Activated naive CD4-positive, alpha-beta T cell treated with Interleukin-2 at 50 U/mL for 16 hours (primary cell): ENCODE measurements around the gene OR8J3.
"Not testable (repeated sequence)": the region's sequence is repeated elsewhere in the genome, so short reads cannot be mapped to it uniquely, and the experiment has no call there.

Experiments used
- DNase-seq: peaks from one replicate; pipeline ENCODE4 v3.0.0-alpha.2; 2020

OR8J3 gene, protein sequence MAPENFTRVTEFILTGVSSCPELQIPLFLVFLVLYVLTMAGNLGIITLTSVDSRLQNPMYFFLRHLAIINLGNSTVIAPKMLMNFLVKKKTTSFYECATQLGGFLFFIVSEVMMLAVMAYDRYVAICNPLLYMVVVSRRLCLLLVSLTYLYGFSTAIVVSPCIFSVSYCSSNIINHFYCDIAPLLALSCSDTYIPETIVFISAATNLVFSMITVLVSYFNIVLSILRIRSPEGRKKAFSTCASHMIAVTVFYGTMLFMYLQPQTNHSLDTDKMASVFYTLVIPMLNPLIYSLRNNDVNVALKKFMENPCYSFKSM

DNA sequence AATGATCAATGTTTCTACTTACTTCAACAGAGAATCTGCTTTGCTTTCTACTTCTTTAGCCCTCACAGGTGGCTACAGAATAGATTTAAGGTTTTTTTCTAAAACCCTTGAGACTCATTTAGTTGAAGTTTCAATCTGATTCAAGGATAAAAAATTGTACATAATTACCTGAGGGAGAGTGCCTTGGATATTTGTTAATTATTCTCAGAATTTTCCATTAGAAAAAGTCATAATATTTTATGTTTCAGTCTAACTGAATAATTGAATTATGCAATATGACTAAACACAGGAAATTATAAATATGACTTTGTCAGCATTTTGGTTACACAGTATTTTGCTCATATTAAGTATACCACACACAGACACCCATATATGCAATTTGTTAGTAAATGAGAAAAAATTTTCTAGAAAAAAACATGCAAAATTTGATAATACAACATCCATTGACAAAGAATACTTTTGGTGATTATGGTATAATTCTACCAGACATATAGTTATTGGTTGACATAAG, at the start of gene OR8J3:
OR8J3 (minus strand) TSS at position 51 of the 511 bp plus-strand sequence. CDS start 2,483 bp downstream, outside the sequence.
- DNase-seq = no peak

DNA sequence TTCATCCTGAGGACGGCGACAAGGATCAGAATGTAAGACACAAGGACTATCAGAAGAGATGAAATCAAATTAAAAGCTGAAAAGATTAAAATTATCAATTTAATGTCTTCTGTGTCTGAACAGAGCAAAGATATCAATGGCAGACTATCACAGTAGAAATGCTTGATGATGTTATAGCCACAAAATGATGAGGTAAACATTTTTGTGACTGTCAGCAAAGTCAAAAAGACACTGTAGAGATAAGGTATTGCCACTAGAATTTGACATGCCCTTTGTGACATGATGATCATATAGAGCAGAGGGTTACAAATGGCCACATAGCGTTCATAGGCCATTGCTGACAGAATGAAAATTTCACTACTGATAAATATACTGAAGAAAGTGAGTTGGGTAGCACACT, 48.6 kb upstream of the OR8J3 start:
- no peak for DNase-seq

DNA sequence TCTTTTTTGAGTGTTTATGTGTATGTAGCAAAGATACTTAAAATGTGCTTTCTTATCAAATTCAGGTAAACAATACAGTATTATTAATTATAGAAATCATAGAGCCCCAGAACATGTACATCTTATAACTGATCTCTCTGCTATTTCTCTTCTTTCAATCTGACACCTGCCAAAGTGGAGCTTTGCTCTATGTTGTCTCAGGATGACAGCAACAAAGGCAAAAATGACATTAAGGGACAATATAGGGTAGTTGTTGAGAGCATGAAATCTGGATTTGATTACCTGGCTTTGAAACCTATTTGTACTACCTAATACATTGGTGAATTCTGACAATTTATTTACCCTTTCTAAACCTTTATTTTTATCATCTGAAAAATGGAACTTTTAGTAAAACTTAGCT, 43.5 kb upstream of the OR8J3 start:
- DNase-seq = no peak

DNA sequence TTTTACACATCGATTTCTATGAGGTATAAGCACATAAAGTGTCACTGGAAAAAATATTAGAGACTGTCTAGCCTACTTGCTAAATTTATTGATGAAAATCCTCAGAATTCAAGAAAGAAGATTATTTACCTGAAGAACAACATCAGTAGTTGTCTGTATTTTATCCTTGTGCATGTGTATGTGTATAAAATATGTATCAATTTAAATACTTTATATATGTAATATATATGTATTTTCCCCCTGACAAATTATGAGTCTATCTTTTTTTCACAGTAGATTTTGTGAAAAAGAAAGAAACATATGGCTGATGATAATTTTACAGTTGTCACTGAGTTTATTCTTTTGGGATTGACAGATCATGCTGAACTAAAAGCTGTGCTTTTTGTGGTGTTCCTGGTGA, 36.3 kb upstream of the OR8J3 start, which contains the start of gene OR5J2:
OR5J2 (plus strand) TSS at position 301 of the 400 bp plus-strand sequence; CDS start at position 301, 0 bp downstream.
- no peak for DNase-seq

DNA sequence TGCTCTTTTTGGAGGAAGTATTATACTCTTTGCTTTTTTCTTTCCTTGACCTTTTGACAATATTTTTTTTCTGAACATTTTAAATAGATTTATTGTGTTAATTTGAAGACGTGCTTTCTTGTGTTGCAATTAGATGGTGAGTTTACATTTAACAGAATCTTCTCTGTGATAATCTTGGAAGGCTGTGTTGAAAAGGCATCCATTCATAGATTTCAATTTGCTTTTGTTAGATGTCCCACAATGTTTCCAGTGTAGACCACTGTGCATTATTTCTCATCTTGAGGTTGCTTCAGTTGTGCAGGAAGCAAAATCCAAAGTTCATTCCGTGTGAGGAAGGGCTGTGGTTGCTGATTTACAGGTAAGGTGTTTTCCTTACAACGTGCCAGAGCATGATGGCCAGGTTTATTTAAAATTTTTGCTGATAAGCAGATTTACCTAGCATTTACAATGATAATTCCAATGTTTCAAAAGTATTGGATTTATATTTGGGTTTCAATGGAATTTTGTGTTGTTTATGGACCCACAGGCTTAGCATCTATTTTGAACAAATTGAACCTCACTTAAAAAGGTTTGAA, 32.3 kb upstream of the OR8J3 start:
- no peak for DNase-seq

DNA sequence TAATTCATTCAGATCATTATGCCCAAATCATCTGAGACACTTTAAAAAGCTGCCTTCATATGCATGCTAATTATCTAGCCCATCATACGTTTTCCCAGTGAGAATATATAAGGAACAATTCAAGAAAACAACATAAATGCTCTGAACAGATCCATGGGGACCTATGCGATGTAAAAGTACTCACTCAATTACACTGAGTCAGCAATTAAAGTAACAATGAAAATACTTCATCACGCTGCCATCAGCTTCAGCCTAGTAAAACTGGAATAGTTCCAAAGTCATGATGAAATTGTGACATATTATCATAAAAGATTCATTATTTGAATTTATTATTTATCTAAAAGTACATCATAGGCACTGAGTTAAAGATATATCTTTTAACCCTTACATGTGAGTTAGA, 23.8 kb upstream of the OR8J3 start:
- DNase-seq = no peak

DNA sequence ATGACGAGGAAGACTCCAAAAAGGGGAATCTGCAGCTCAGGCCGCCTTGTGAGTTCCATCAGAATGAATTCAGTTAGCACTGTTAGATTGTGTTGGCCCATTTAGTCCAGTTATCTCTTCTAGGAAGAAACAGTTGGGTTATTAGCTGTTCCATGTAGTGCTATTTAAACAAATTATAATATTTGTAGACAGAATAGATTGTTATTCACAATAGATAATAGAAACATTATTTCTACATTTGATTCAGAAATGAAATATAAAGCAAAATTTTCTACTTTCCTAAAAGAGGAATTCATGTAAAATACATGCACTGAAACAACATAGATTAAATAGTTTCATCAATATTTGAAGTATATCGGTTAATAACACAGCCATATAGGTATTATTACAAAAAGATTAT, 20.2 kb upstream of the OR8J3 start, which contains the start of gene OR8K5:
OR8K5 (minus strand) TSS at position 101 of the 400 bp plus-strand sequence; CDS start at position 101, 0 bp downstream.
- no peak for DNase-seq

DNA sequence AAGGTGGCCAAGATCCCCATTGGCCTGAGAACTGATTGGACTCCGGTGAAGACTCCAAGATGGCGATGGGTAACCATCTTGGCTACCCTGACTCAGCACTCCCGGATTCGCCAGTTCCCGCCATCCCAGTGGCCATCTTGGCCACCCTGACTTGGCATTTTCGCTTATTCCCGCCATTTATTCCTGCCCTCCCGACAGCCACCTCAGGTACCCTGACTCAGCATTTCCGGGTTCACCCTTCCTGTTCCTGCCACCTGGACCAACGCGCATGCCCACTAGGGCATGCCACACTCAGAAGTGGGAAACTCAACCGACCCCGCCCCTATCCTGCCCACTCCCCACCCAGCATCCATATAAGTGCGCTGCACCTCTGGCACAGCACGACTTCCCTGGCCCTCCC, 12.3 kb upstream of the OR8J3 start:
- DNase-seq = no peak

DNA sequence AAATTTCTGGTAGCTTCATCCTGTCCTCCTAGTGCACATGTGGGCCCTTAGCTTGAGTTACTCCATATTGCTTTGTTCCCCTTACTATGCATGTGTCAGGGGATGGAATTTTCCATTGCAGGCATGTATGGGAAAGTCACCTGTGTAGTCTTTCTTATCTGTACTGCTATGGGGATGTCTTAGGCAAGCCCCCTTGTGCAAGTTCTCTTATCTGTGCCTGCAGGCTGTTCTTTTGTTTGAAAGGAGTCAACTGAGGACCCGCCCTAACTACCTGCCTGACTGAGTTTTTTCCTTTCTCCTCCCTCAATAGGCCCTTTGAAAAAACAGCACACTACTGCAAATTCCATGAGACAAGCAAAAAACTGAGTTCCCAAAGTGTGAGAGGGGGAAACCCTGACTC, 11.4 kb upstream of the OR8J3 start:
- DNase-seq = no peak

DNA sequence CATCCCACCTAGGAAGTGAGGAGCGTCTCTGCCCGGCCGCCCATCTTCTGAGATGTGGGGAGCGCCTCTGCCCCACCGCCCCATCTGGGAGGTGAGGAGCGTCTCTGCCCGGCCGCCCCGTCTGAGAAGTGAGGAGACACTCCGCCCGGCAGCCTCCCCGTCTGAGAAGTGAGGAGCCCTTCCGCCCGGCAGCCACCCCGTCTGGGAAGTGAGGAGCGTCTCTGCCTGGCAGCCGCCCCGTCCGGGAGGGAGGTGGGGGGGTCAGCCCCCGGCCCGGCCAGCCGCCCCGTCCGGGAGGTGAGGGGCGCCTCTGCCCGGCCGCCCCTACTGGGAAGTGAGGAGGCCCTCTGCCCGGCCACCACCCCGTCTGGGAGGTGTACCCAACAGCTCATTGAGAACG, 3.7 kb upstream of the OR8J3 start:
- not testable (repeated sequence) for DNase-seq

DNA sequence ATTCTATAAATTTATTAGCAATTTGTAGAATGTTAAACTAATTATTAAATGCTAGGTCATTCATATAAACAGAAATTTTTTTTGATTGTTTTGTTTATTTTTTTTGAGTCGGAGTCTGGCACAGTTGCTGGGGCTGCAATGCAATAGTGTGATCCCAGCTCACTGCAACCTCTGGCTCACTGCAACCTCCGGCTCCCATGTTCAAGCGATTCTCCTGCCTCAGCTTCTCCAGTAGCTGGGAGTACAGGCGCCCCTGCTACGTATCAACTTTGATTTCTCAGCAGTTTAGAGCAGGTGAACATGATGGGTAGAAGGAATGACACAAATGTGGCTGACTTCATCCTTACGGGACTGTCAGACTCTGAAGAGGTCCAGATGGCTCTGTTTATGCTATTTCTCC, 17.9 kb downstream of the OR8J3 start, which contains the start of gene OR8H3:
OR8H3 (plus strand) TSS at position 301 of the 400 bp plus-strand sequence; CDS start at position 301, 0 bp downstream.
- DNase-seq = no peak

DNA sequence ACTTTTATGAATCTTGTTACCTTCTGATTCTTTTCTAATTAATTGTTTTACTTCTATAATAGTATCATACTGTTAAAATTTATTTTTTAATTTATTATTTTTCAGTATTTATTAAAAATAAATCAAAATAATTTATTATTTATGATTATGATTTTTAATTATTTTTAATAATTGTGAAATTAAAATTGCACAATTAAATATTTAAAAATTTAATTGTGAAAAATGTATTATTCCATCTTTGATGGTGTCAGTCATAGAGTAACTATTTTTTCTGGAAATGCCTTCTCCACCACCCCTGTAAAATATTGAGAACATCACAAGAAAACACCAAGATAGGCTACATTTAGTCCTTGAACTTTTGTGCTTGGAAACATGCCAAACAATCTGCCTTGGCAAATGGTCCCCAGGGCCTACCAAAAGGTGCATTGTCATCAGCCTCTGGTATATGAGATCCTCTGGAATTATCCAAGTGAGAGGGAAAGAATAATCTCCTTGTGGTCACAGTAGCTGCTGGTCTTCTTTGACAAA, 36.7 kb downstream of the OR8J3 start, which contains the start of gene OR8H2:
OR8H2 (plus strand) TSS at position 478 of the 528 bp plus-strand sequence. CDS start 1,356 bp downstream, outside the sequence.
- DNase-seq = no peak

DNA sequence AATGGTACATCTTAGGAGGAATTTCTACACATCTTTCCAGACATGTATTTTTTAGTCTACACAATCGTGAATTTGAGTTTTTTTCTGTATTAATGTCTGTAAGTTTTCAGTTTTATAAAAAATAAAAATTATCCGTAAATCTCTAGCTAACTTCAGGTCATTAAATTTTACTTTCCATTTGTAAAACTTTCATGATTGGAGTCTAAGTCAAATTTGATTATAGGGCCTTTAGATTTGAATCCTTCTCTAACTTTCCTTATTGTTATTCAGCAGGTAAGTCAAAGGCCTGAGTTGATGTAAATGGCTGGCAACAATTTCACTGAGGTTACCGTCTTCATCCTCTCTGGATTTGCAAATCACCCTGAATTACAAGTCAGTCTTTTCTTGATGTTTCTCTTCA, 47.0 kb downstream of the OR8J3 start, which contains the start of gene OR8I2:
OR8I2 (plus strand) TSS at position 301 of the 400 bp plus-strand sequence; CDS start at position 301, 0 bp downstream.
- no peak for DNase-seq

DNA sequence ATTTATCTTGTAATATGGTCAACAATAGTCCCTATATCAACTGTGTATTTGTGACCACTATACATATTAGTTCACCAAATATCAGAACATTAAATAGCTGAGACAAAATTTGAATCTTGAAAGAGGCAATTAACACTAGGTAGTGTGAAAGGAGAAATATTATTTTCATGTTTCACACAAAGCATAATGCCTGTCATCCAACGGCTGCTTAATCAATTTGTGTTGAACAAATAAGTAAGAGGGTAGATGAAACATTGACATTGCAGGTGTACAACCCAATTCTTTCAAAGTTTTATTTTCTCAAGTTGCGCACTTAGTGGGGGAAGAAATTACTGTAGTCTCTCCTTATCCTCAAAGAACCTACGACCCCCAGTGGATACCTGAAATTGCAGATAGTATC, 50.3 kb downstream of the OR8J3 start:
- no peak for DNase-seq
